Esophagus squamous epithelium (tissue), 5 donors: ENCODE results near the gene RNF38. TPM values are rescaled to one million over a fixed set of nuclear protein-coding genes. Genes with fewer than 3 reads are reported as not detected.
"Not testable (repeated sequence)": the region's sequence is repeated elsewhere in the genome, so short reads cannot be mapped to it uniquely, and the experiment has no call there.

Experiments used
- DNase-seq: peaks from one replicate; lab custom pipeline; 2025; lab: John Stamatoyannopoulos, UW
- H3K27ac ChIP-seq, 4 donors: fragments of 200-600 bp; sonication (generic); one replicate each; pipeline ENCODE4 v1.5.1; 2016 to 2019; ENCODE audit warnings: mild to moderate bottlenecking in 1 of 4
- H3K27me3 ChIP-seq, 4 donors: fragments of 200-600 bp; sonication (generic); 1 replicate in 3 of 4; 2 replicates in 1 of 4; pipeline versions ENCODE4 v1.5.1 to v1.6.0; 2017 to 2021; ENCODE audit warnings: antibody characterized with exemption in 1 of 4
- H3K36me3 ChIP-seq, 3 donors: fragments of 200-600 bp; sonication (generic); one replicate each; pipeline ENCODE4 v1.5.1; 2016 to 2019
- H3K4me1 ChIP-seq, 3 donors: fragments of 200-600 bp; sonication (generic); one replicate each; pipeline ENCODE4 v1.5.1; 2017 to 2019
- H3K4me3 ChIP-seq, 4 donors: fragments of 200-600 bp; sonication (generic); 1 replicate in 3 of 4; 2 replicates in 1 of 4; pipeline ENCODE4 v1.5.1; 2016 to 2019; ENCODE audit warnings: mild to moderate bottlenecking in 2 of 4, moderate library complexity in 1 of 4
- H3K9me3 ChIP-seq, 3 donors: fragments of 200-600 bp; sonication (generic); one replicate each; pipeline ENCODE4 v1.5.1; 2016 to 2019
- CTCF ChIP-seq, 6 experiments: fragments of 450-650 bp in 4 of 6; fragments of 200-600 bp in 2 of 6; sonication (generic) in 2 of 6; IDR thresholded peaks; one replicate each; pipeline ENCODE4 v1.5.1; 2016 to 2019; ENCODE audit warnings: antibody characterized with exemption in 6 of 6, mild to moderate bottlenecking in 4 of 6, moderate library complexity in 4 of 6
- POLR2A ChIP-seq, 4 donors: fragments of 450-650 bp; IDR thresholded peaks; one replicate each; pipeline ENCODE4 v1.6.1; 2017; ENCODE audit warnings: antibody characterized with exemption in 4 of 4, mild to moderate bottlenecking in 4 of 4, moderate library complexity in 3 of 4
- WGBS, 2 donors: methylation state at CpG; one replicate each; pipeline ENCODE4 v1.1.5; 2018; 5-methylcytosine and 5-hydroxymethylcytosine counted together
- intact Hi-C: fragments of 100-400 bp; cut with DNase I; formaldehyde crosslinking; loops from one replicate; pipeline ENCODE4 v1.15.0; 2022
- total RNA-seq, 4 donors: library from RNA; depleted of rRNA; stranded (reverse); fragments of >200 nt; gene quantifications; one replicate each; pipeline ENCODE4 v1.1.0, GENCODE V29; 2016
- donor health status: DM: yes; HTN: yes; CAD: no.

RNF38 gene
- total RNA-seq, 4 donors from 2014 or later, result 11.1 to 25.9 (median 13.5) TPM

DNA sequence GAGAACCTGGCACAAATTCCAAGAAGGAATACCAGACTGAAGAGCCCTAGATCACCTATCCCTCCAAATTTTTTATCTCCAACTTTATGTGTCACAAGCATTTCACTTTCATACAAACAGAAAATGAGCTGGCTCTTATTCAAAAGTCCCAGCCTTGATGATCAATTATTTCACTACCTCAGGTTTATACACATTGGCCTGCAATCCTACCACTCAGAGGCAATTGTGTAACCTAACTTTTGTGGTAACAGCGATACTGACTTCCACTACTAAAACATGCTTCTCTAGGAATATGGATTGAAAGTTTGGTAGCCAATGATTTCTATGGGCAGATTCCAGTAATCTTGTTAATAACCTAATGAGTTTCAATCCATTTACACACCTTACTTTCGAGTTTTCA is 10.5 kb downstream of the RNF38 start:
- H3K36me3 ChIP-seq, result peaks cover 0 to 25% (median 0%) of the 10 kb centered on the region in 3 donors
- H3K4me3 ChIP-seq, result no peak overlapping the region
- no peak overlapping the region for H3K27ac ChIP-seq
- H3K27me3 ChIP-seq, result no peaks in the 10 kb centered on the region
- intact Hi-C loops, result no loop called here
- H3K9me3 ChIP-seq, result no peaks in the 10 kb centered on the region
- DNase-seq, result no peak
- no peak for TF ChIP-seq POLR2A (IDR thresholded peaks at IDR 0.05)
- H3K4me1 ChIP-seq, result peaks cover 0 to 34% (median 0%) of the 10 kb centered on the region in 3 donors
- 69 to 85% methylated on average over 2 of the region's 2 CpGs for WGBS, 2 donors

GRCh38 chr9:36386396-36386965 is 13.6 kb downstream of the RNF38 start:
- 76 to 81% methylated on average over 5 to 7 of the region's 7 CpGs for WGBS, 2 donors
- H3K9me3 ChIP-seq, intact Hi-C loops, H3K4me3 ChIP-seq, H3K27me3 ChIP-seq, H3K27ac ChIP-seq, DNase-seq: not testable (repeated sequence)
- H3K4me1 ChIP-seq, result peaks cover 0 to 44% (median 3%) of the 10 kb centered on the region in 3 donors
- peaks cover 0 to 20% (median 0%) of the 10 kb centered on the region in 3 donors for H3K36me3 ChIP-seq

- H3K27me3 ChIP-seq, result no peaks in the 10 kb centered on the region
- peaks cover 0 to 39% (median 3%) of the 10 kb centered on the region in 3 donors for H3K4me1 ChIP-seq
- no peak overlapping the region for H3K4me3 ChIP-seq
- no peak for DNase-seq
- peaks cover 0 to 21% (median 0%) of the 10 kb centered on the region in 3 donors for H3K36me3 ChIP-seq
- no peak overlapping the region for H3K27ac ChIP-seq
- no peaks in the 10 kb centered on the region for H3K9me3 ChIP-seq
- intact Hi-C loops, result no loop called here
- no peak for TF ChIP-seq POLR2A (IDR thresholded peaks at IDR 0.05)
- no peak for TF ChIP-seq CTCF (IDR thresholded peaks at IDR 0.05)
Measured at GRCh38 chr9:36382484-36382883, 17.6 kb downstream of the RNF38 start.

DNA sequence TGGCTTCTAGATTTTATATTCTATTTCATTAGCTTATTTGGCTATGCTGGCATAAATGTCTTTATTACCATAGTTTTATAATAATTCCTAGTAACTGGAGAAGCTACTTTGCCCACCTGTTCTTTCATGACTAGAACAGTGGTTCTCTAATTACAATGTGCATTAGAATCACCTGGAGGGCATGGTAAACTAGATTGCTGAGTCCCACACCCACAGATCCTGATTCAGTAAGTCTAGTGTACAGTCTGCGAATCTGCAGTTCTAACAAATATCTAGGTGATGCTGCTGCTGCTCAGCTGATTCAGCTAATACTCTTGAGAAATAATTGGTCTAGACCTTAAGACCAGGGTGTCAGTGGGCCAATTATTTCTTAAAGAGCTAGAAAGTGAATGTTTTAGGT is 35.5 kb downstream of the RNF38 start:
- H3K27ac ChIP-seq, result no peak overlapping the region
- no peaks in the 10 kb centered on the region for H3K4me1 ChIP-seq
- intact Hi-C loops, result no loop called here
- H3K36me3 ChIP-seq, result peaks cover 0 to 86% (median 7%) of the 10 kb centered on the region in 3 donors
- 88 to 100% methylated on average over 1 of the region's 1 CpG for WGBS, 2 donors
- DNase-seq, result no peak
- no peaks in the 10 kb centered on the region for H3K9me3 ChIP-seq
- no peak overlapping the region for H3K4me3 ChIP-seq
- TF ChIP-seq POLR2A (IDR thresholded peaks at IDR 0.05) (no peak), CTCF (IDR thresholded peaks at IDR 0.05) (no peak)
- H3K27me3 ChIP-seq, result no peaks in the 10 kb centered on the region

- Histone ChIP-seq H3K9me3 (no peaks in the 10 kb centered on the region), H3K4me1 (no peaks in the 10 kb centered on the region), H3K27ac (no peak overlapping the region), H3K4me3 (no peak overlapping the region), H3K27me3 (no peaks in the 10 kb centered on the region), H3K36me3 (peaks cover 0 to 85% (median 3%) of the 10 kb centered on the region in 3 donors)
- DNase-seq, result no peak
- TF ChIP-seq POLR2A (IDR thresholded peaks at IDR 0.05) (no peak), CTCF (IDR thresholded peaks at IDR 0.05) (no peak)
- intact Hi-C loops, result no loop called here
- WGBS, 2 donors, result 88% methylated on average over 3 of the region's 3 CpGs; no CpG with 5 or more reads in 1 of the 2 donors
Measured at GRCh38 chr9:36363448-36363847, 36.6 kb downstream of the RNF38 start.

- 69 to 88% methylated on average over 4 to 5 of the region's 5 CpGs for WGBS, 2 donors
- no peak for DNase-seq
- no peak overlapping the region for H3K4me3 ChIP-seq
- intact Hi-C loops, result no loop called here
- no peak overlapping the region for H3K27ac ChIP-seq
- H3K36me3 ChIP-seq, result peaks cover 0 to 91% (median 4%) of the 10 kb centered on the region in 3 donors
- H3K9me3 ChIP-seq, result no peaks in the 10 kb centered on the region
- H3K27me3 ChIP-seq, result no peaks in the 10 kb centered on the region
- H3K4me1 ChIP-seq, result no peaks in the 10 kb centered on the region
- no peak for TF ChIP-seq CTCF (IDR thresholded peaks at IDR 0.05)
Measured at GRCh38 chr9:36358486-36358885, 41.6 kb downstream of the RNF38 start.
